Colonic mucosa (tissue), 4 donors: ENCODE data around the gene FARP2. TPM values are rescaled to one million over a fixed set of nuclear protein-coding genes. Genes with fewer than 3 reads are reported as not detected.
"Not testable (repeated sequence)": the region's sequence is repeated elsewhere in the genome, so short reads cannot be mapped to it uniquely, and the experiment has no call there.

Experiments
- DNase-seq: peaks from one replicate; pipeline ENCODE4 v3.0.0-alpha.2; 2020
- H3K27ac ChIP-seq: fragments of 200-600 bp; one replicate; pipeline ENCODE4 v1.8.0; 2021
- H3K27me3 ChIP-seq: fragments of 200-600 bp; one replicate; pipeline ENCODE4 v1.8.0; 2021
- H3K36me3 ChIP-seq: fragments of 200-600 bp; one replicate; pipeline ENCODE4 v1.8.0; 2021
- H3K4me1 ChIP-seq: fragments of 200-600 bp; one replicate; pipeline ENCODE4 v1.8.0; 2021; ENCODE audit warnings: mild to moderate bottlenecking
- H3K4me3 ChIP-seq: fragments of 200-600 bp; one replicate; pipeline ENCODE4 v1.8.0; 2021
- H3K9ac ChIP-seq, 2 donors: one replicate each; pipeline ENCODE4 v1.7.0; 2013; ENCODE audit warnings: control low read depth in 2 of 2, low read depth in 2 of 2, low read length in 2 of 2
- H3K9me3 ChIP-seq: fragments of 200-600 bp; one replicate; pipeline ENCODE4 v1.8.0; 2021
- CTCF ChIP-seq: fragments of 200-600 bp; IDR thresholded peaks from one replicate; pipeline ENCODE4 v1.8.0; 2022; ENCODE audit warnings: antibody characterized with exemption, mild to moderate bottlenecking
- intact Hi-C: fragments of 100-400 bp; cut with DNase I; formaldehyde crosslinking; loops from one replicate; pipeline ENCODE4 v1.14.1; 2022
- total RNA-seq, 2 donors: library from RNA; stranded (reverse); fragmentation: NEBNext Ultra II Directional in 1 of 2; extraction: Animal tissue kit (Norgen Biotek cat#: 25700) in 1 of 2; gene quantifications; one replicate each; pipeline ENCODE4 v1.2.1, GENCODE V29; 2021
- donor health status: healthy.
- donor health status: DM: no; HTN: no; CAD: no.
- donor health status: DM: no; HTN: no; CAD: no.

The FARP2 gene
- total RNA-seq, 2 donors from 2014 or later: 107 to 122 TPM

GRCh38 chr2:241519669-241520068 is 163.6 kb downstream of the FARP2 start:
- no peak for DNase-seq
- H3K4me3 ChIP-seq: no peak overlapping the region
- TF ChIP-seq CTCF: no peak
- H3K27ac ChIP-seq: no peak overlapping the region
- no peak overlapping the region for H3K9ac ChIP-seq
- intact Hi-C loops: no loop called here
- no peaks in the 10 kb centered on the region for H3K9me3 ChIP-seq
- H3K27me3 ChIP-seq: no peaks in the 10 kb centered on the region
- no peaks in the 10 kb centered on the region for H3K36me3 ChIP-seq
- H3K4me1 ChIP-seq: no peaks in the 10 kb centered on the region

DNA sequence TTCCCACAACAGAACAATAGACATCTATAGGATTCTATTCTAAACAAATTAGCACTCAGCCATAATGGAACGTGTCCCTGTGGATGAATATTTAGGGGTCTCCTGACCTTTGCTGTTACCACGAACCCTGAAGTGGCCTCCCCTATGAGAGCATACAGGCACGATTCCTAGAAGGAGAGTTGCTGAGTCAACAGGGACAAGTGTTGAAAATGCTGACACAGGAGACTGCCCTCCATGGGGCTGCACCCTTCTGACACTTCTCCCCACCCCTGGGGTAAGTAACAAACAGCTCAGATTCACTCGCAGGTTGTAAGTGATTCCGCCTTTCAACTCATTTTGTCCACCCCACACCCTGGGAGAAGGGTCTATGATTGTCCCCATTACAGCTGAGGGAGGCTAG is 166.4 kb downstream of the FARP2 start:
- H3K9ac ChIP-seq: no peak overlapping the region
- H3K27me3 ChIP-seq: no peaks in the 10 kb centered on the region
- H3K9me3 ChIP-seq: no peaks in the 10 kb centered on the region
- H3K4me1 ChIP-seq: no peaks in the 10 kb centered on the region
- intact Hi-C loops: no loop called here
- no peak overlapping the region for H3K4me3 ChIP-seq
- H3K27ac ChIP-seq: no peak overlapping the region
- DNase-seq: no peak
- TF ChIP-seq CTCF: no peak
- H3K36me3 ChIP-seq: no peaks in the 10 kb centered on the region

DNA sequence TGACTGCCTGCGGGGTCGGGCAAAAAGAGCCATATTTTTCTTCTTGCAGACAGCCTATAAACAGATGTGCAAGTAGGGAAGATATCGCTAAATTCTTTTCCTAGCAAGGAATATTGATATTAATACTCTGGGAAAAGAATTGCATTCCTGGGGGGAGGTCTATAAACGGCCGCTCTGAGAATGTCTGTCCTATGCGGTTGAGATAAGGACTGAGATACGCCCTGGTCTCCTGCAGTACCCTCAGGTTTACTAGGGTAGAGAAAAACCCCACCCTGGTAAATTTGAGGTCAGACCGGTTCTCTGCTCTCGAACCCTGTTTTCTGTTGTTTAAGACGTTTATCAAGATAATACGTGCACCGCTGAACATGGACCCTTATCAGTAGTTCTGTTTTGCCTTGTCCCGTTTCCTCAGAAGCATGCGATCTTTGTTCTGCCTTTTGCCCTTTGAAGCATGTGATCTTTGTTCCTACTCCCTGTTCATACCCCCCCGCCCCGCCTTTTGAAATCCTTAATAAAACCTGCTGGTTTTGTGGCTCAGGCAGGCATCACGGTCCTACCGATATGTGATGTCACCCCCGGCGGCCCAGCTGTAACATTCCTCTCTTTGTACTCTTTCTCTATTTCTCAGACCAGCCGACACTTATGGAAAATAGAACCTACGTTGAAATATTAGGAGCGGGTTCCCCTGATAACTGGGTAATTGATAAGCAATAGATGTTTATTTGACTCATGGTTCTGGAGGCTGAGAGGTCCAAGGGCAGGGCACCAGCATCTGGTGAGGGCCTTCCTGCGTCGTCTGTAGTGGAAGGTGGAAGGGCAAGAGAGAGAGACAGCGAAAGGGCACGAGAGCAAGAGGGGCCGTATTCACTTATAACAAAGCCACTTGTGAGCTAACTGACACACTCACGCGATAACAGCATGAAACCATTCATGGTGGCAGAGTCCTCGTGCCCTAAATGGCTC is 170.0 kb downstream of the FARP2 start:
- H3K27me3 ChIP-seq, H3K9me3 ChIP-seq, H3K27ac ChIP-seq, DNase-seq, H3K9ac ChIP-seq, H3K4me1 ChIP-seq, H3K36me3 ChIP-seq, intact Hi-C loops, H3K4me3 ChIP-seq: not testable (repeated sequence)

DNA sequence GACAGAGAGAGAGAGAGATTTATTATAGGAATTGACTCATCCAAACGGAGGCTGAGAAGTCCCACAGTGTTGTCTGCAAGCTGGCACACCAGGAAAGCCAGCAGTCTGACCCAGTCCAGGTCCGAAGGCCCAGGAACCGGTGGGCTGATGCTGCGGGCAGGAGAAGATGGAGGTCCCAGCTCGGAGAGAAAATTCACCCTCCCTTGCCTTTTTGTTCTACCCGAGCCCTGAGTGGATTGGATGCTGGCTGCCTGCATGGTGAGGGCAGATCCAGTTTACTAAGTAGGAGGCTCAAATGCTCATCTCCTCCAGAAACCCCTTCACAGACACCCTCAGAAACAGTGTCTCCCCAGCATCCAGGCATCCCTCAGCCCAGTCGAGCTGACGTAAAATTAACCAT is 174.5 kb downstream of the FARP2 start:
- no peak overlapping the region for H3K9ac ChIP-seq
- H3K9me3 ChIP-seq: no peaks in the 10 kb centered on the region
- no peak overlapping the region for H3K4me3 ChIP-seq
- H3K27ac ChIP-seq: no peak overlapping the region
- H3K4me1 ChIP-seq: no peaks in the 10 kb centered on the region
- TF ChIP-seq CTCF: no peak
- no peak for DNase-seq
- H3K36me3 ChIP-seq: no peaks in the 10 kb centered on the region
- intact Hi-C loops: no loop called here
- H3K27me3 ChIP-seq: no peaks in the 10 kb centered on the region

GRCh38 chr2:241531161-241531722 is 175.2 kb downstream of the FARP2 start:
- Histone ChIP-seq H3K9me3 (no peaks in the 10 kb centered on the region), H3K36me3 (no peaks in the 10 kb centered on the region), H3K27ac (no peak overlapping the region), H3K9ac (no peak overlapping the region), H3K4me1 (no peaks in the 10 kb centered on the region), H3K4me3 (no peak overlapping the region), H3K27me3 (no peaks in the 10 kb centered on the region)
- TF ChIP-seq CTCF: no peak
- no peak for DNase-seq
- intact Hi-C loops: no loop called here

DNA sequence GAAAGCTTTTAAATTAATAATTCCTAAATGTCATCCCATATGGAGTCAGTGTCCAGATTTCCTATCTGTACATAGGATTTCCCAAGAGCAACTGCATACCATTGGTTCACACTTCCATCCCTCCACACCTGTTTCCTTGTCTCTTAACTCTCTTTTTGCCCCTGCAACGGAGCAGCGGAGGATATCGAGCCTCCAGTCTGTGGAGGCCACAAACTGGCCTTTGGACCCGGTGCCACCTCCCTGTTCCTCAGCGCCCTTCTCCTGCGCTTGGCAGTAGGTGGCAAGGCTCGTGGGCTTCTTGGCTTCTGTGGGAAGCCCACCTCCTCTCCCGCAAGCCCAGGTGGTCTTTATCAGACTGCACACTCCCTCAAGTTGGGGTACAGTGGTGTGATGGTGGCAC is 176.1 kb downstream of the FARP2 start:
- Histone ChIP-seq H3K27ac (no peak overlapping the region), H3K4me1 (no peaks in the 10 kb centered on the region), H3K9ac (no peak overlapping the region), H3K4me3 (no peak overlapping the region), H3K36me3 (no peaks in the 10 kb centered on the region), H3K9me3 (no peaks in the 10 kb centered on the region), H3K27me3 (no peaks in the 10 kb centered on the region)
- no peak for DNase-seq
- intact Hi-C loops: no loop called here
- TF ChIP-seq CTCF: no peak
